Endothelial cell of hepatic sinusoid (primary cell): ENCODE results near the gene HTR1D.
"Not testable (repeated sequence)": the region's sequence is repeated elsewhere in the genome, so short reads cannot be mapped to it uniquely, and the experiment has no call there.

Experiments
- in situ Hi-C: cut with HindIII; loops from 2 replicates; pipeline ENCODE4 v1.10.0; 2017; ENCODE audit warnings: low sequenced_read_pairs

Gene HTR1D

GRCh38 chr1:23221107-23221506, 3.8 kb upstream of the HTR1D start:
- in situ Hi-C loops: no loop called here

GRCh38 chr1:23216771-23217420, 406 bp downstream of the HTR1D start:
- in situ Hi-C loops: no loop called here

GRCh38 chr1:23215751-23216449, 1.4 kb downstream of the HTR1D start:
- in situ Hi-C loops: no loop called here

- in situ Hi-C loops: no loop called here
Measured at GRCh38 chr1:23215291-23215690, 2.0 kb downstream of the HTR1D start.

- in situ Hi-C loops: no loop called here
Measured at GRCh38 chr1:23214640-23215039, 2.7 kb downstream of the HTR1D start.

GRCh38 chr1:23211955-23212354, 5.3 kb downstream of the HTR1D start:
- in situ Hi-C loops: no loop called here

- in situ Hi-C loops: no loop called here
Measured at GRCh38 chr1:23210963-23211362, 6.3 kb downstream of the HTR1D start.

GRCh38 chr1:23210351-23210785, 6.9 kb downstream of the HTR1D start:
- in situ Hi-C loops: no loop called here

- in situ Hi-C loops: no loop called here
Measured at GRCh38 chr1:23209770-23210169, 7.5 kb downstream of the HTR1D start.

GRCh38 chr1:23208527-23208926, 8.8 kb downstream of the HTR1D start:
- in situ Hi-C loops: no loop called here

- in situ Hi-C loops: not testable (repeated sequence)
Measured at GRCh38 chr1:23207733-23208132, 9.6 kb downstream of the HTR1D start.

- in situ Hi-C loops: no loop called here
Measured at GRCh38 chr1:23202263-23202749, 15.0 kb downstream of the HTR1D start.

GRCh38 chr1:23200883-23201282, 16.4 kb downstream of the HTR1D start:
- in situ Hi-C loops: no loop called here

- in situ Hi-C loops: no loop called here
Measured at GRCh38 chr1:23198373-23198772, 18.9 kb downstream of the HTR1D start.

GRCh38 chr1:23196627-23197328, 20.5 kb downstream of the HTR1D start:
- in situ Hi-C loops: no loop called here

- in situ Hi-C loops: no loop called here
Measured at GRCh38 chr1:23194119-23194984, 22.9 kb downstream of the HTR1D start.

- in situ Hi-C loops: no loop called here
Measured at GRCh38 chr1:23193391-23194118, 23.7 kb downstream of the HTR1D start.

GRCh38 chr1:23191199-23191598, 26.1 kb downstream of the HTR1D start:
- in situ Hi-C loops: no loop called here

- in situ Hi-C loops: not testable (repeated sequence)
Measured at GRCh38 chr1:23188936-23189452, 28.3 kb downstream of the HTR1D start.

GRCh38 chr1:23188434-23188884, 28.8 kb downstream of the HTR1D start:
- in situ Hi-C loops: no loop called here
